Activated CD8-positive, alpha-beta memory T cell treated with anti-CD3 and anti-CD28 coated beads, Interleukin-2, amount 10 ng/mL, durations not matched to agents 7 days and 5 days (primary cell): Measurements from ENCODE around the gene RADIL. TPM values are rescaled to one million over a fixed set of nuclear protein-coding genes. Genes with fewer than 3 reads are reported as not detected.
A peak's percentile ranks its signal among the peaks of the same experiment; 100 is the strongest.
"Not testable (repeated sequence)": the region's sequence is repeated elsewhere in the genome, so short reads cannot be mapped to it uniquely, and the experiment has no call there.

Experiments
- ATAC-seq: fragments of 150-1000 bp; cut with Tn5 transposase; one replicate; pipeline ENCODE4 v1.10.0; 2021; ENCODE audit warnings: moderate library complexity
- CTCF ChIA-PET: fragments of 350-600 bp; sonication (Branson Sonifier 250); formaldehyde crosslinking; loops from one replicate; lab custom pipeline; 2021; ENCODE audit warnings: antibody characterized with exemption; lab: Charles Lee
- DNase-seq: peaks from one replicate; pipeline ENCODE4 v3.0.0-alpha.2; 2020
- H3K27ac Mint-ChIP-seq: one replicate; pipeline ENCODE4 v1.8.0; 2021; ENCODE audit warnings: mild to moderate bottlenecking, mixed read lengths
- H3K27me3 Mint-ChIP-seq: one replicate; pipeline ENCODE4 v1.8.0; 2021; ENCODE audit warnings: mixed read lengths
- H3K36me3 Mint-ChIP-seq: one replicate; pipeline ENCODE4 v1.8.0; 2021; ENCODE audit warnings: mild to moderate bottlenecking, mixed read lengths
- H3K4me1 Mint-ChIP-seq: one replicate; pipeline ENCODE4 v1.8.0; 2021; ENCODE audit warnings: mixed read lengths
- H3K4me3 Mint-ChIP-seq: one replicate; pipeline ENCODE4 v1.8.0; 2021; ENCODE audit warnings: mild to moderate bottlenecking, moderate library complexity, mixed read lengths
- H3K9me3 Mint-ChIP-seq: one replicate; pipeline ENCODE4 v1.8.0; 2022; ENCODE audit warnings: low read depth, mixed read lengths
- total RNA-seq, 2 experiments: library from RNA; stranded (reverse); gene quantifications; one replicate each; pipeline ENCODE4 v1.2.3, GENCODE V29; 2021

The RADIL gene
- total RNA-seq, 2 experiments from 2014 or later, result 0.12 TPM; not detected in 1

GRCh38 chr7:4815121-4815520 lies 68.4 kb downstream of the RADIL start:
- DNase-seq (no peak), ATAC-seq (no peak)
- Mint-ChIP-seq H3K27ac (no peak overlapping the region), H3K27me3 (peaks cover 16% of the 10 kb centered on the region), H3K4me1 (peaks cover 2% of the 10 kb centered on the region), H3K4me3 (no peak overlapping the region), H3K36me3 (no peaks in the 10 kb centered on the region), H3K9me3 (no peaks in the 10 kb centered on the region)
- CTCF ChIA-PET, result interaction anchor here (1.3 kb wide), 1 partner anchor 15 kb away, joined by 3 read pairs; no protein-coding TSS in a partner anchor

- no peak for ATAC-seq
- peaks cover 18% of the 10 kb centered on the region for H3K27me3 Mint-ChIP-seq
- no peaks in the 10 kb centered on the region for H3K9me3 Mint-ChIP-seq
- peaks cover 4% of the 10 kb centered on the region for H3K4me1 Mint-ChIP-seq
- DNase-seq, result no peak
- H3K36me3 Mint-ChIP-seq, result no peaks in the 10 kb centered on the region
- no peak overlapping the region for H3K27ac Mint-ChIP-seq
- CTCF ChIA-PET, result no interaction called here
- H3K4me3 Mint-ChIP-seq, result no peak overlapping the region
These were observed 69.1 kb downstream of the RADIL start for GRCh38 chr7:4814433-4814832.

- CTCF ChIA-PET, result interaction anchor here (3.2 kb wide), 1 partner anchor 12 kb away, joined by 16 read pairs; no protein-coding TSS in a partner anchor
- DNase-seq (no peak), ATAC-seq (no peak)
- H3K27ac Mint-ChIP-seq, result no peak overlapping the region
- H3K9me3 Mint-ChIP-seq, result no peaks in the 10 kb centered on the region
- H3K4me1 Mint-ChIP-seq, result peaks cover 7% of the 10 kb centered on the region
- H3K36me3 Mint-ChIP-seq, result no peaks in the 10 kb centered on the region
- H3K4me3 Mint-ChIP-seq, result no peak overlapping the region
- H3K27me3 Mint-ChIP-seq, result peaks cover 38% of the 10 kb centered on the region
These were observed 73.8 kb downstream of the RADIL start for GRCh38 chr7:4809666-4810065.

- peak overlapping the region; percentile 26 for H3K4me3 Mint-ChIP-seq
These were observed 74.4 kb downstream of the RADIL start for GRCh38 chr7:4809091-4809591.

GRCh38 chr7:4808565-4808964 lies 75.0 kb downstream of the RADIL start:
- no peaks in the 10 kb centered on the region for H3K36me3 Mint-ChIP-seq
- peaks cover 7% of the 10 kb centered on the region for H3K4me1 Mint-ChIP-seq
- CTCF ChIA-PET, result interaction anchor here (3.2 kb wide), 1 partner anchor 10 kb away, joined by 16 read pairs; no protein-coding TSS in a partner anchor
- peaks cover 32% of the 10 kb centered on the region for H3K27me3 Mint-ChIP-seq
- H3K4me3 Mint-ChIP-seq, result no peak overlapping the region
- DNase-seq, result no peak
- no peaks in the 10 kb centered on the region for H3K9me3 Mint-ChIP-seq
- ATAC-seq, result no peak
- H3K27ac Mint-ChIP-seq, result no peak overlapping the region

More at GRCh38 chr7:4809091-4809591, 74.4 kb downstream of the RADIL start:
- H3K27ac Mint-ChIP-seq, result no peak overlapping the region
- H3K4me1 Mint-ChIP-seq, result peaks cover 7% of the 10 kb centered on the region
- CTCF ChIA-PET, result interaction anchor here (3.2 kb wide), 1 partner anchor 11 kb away, joined by 16 read pairs; no protein-coding TSS in a partner anchor
- no peaks in the 10 kb centered on the region for H3K36me3 Mint-ChIP-seq
- peaks cover 37% of the 10 kb centered on the region for H3K27me3 Mint-ChIP-seq
- H3K9me3 Mint-ChIP-seq, result no peaks in the 10 kb centered on the region
- no peak for DNase-seq
- ATAC-seq, result peak; percentile 30

- H3K36me3 Mint-ChIP-seq, result no peaks in the 10 kb centered on the region
- ATAC-seq (no peak), DNase-seq (no peak)
- H3K4me1 Mint-ChIP-seq, result peaks cover 7% of the 10 kb centered on the region
- H3K27ac Mint-ChIP-seq, result no peak overlapping the region
- no peaks in the 10 kb centered on the region for H3K9me3 Mint-ChIP-seq
- peaks cover 27% of the 10 kb centered on the region for H3K27me3 Mint-ChIP-seq
- CTCF ChIA-PET, result interaction anchor here (3.2 kb wide), 1 partner anchor 10 kb away, joined by 16 read pairs; no protein-coding TSS in a partner anchor
- no peak overlapping the region for H3K4me3 Mint-ChIP-seq
These were observed 75.5 kb downstream of the RADIL start for GRCh38 chr7:4808026-4808425.

- CTCF ChIA-PET, result interaction anchor here (3.2 kb wide), 1 partner anchor 10 kb away, joined by 16 read pairs; no protein-coding TSS in a partner anchor
- Mint-ChIP-seq H3K9me3 (no peaks in the 10 kb centered on the region), H3K4me1 (peaks cover 7% of the 10 kb centered on the region), H3K4me3 (no peak overlapping the region), H3K27me3 (peaks cover 26% of the 10 kb centered on the region), H3K27ac (no peak overlapping the region), H3K36me3 (no peaks in the 10 kb centered on the region)
- DNase-seq (no peak), ATAC-seq (no peak)
These were observed 75.9 kb downstream of the RADIL start for GRCh38 chr7:4807598-4808016.

GRCh38 chr7:4806983-4807597 lies 76.4 kb downstream of the RADIL start:
- CTCF ChIA-PET, result interaction anchor here (1.0 kb wide), 1 partner anchor 10 kb away, joined by 3 read pairs; no protein-coding TSS in a partner anchor
- no peak overlapping the region for H3K27ac Mint-ChIP-seq
- H3K36me3 Mint-ChIP-seq, result no peaks in the 10 kb centered on the region
- H3K27me3 Mint-ChIP-seq, result peaks cover 26% of the 10 kb centered on the region
- ATAC-seq (no peak), DNase-seq (no peak)
- H3K9me3 Mint-ChIP-seq, result no peaks in the 10 kb centered on the region
- H3K4me1 Mint-ChIP-seq, result peaks cover 7% of the 10 kb centered on the region
- no peak overlapping the region for H3K4me3 Mint-ChIP-seq

GRCh38 chr7:4805984-4806300 lies 77.6 kb downstream of the RADIL start:
- no peak overlapping the region for H3K27ac Mint-ChIP-seq
- no peak for ATAC-seq
- peaks cover 7% of the 10 kb centered on the region for H3K4me1 Mint-ChIP-seq
- no peaks in the 10 kb centered on the region for H3K36me3 Mint-ChIP-seq
- no peak for DNase-seq
- peaks cover 26% of the 10 kb centered on the region for H3K27me3 Mint-ChIP-seq
- CTCF ChIA-PET, result interaction anchor here (1.0 to 1.2 kb wide), 2 partner anchors 9 to 78 kb away, joined by 3 read pairs; partner anchors contain the start of gene RADIL
- H3K4me3 Mint-ChIP-seq, result no peak overlapping the region
- no peaks in the 10 kb centered on the region for H3K9me3 Mint-ChIP-seq

- H3K27ac Mint-ChIP-seq, result no peak overlapping the region
- no peaks in the 10 kb centered on the region for H3K9me3 Mint-ChIP-seq
- ATAC-seq (no peak), DNase-seq (no peak)
- CTCF ChIA-PET, result interaction anchor here (1.2 kb wide), 1 partner anchor 78 kb away, joined by 3 read pairs; the partner anchor contains the start of gene RADIL
- no peak overlapping the region for H3K4me3 Mint-ChIP-seq
- H3K36me3 Mint-ChIP-seq, result no peaks in the 10 kb centered on the region
- peaks cover 6% of the 10 kb centered on the region for H3K4me1 Mint-ChIP-seq
- peaks cover 24% of the 10 kb centered on the region for H3K27me3 Mint-ChIP-seq
These were observed 78.2 kb downstream of the RADIL start for GRCh38 chr7:4805110-4805983.

GRCh38 chr7:4803397-4804241 lies 79.9 kb downstream of the RADIL start:
- CTCF ChIA-PET, result no interaction called here
- no peaks in the 10 kb centered on the region for H3K4me1 Mint-ChIP-seq
- no peak for ATAC-seq
- no peak overlapping the region for H3K27ac Mint-ChIP-seq
- peaks cover 16% of the 10 kb centered on the region for H3K27me3 Mint-ChIP-seq
- no peak overlapping the region for H3K4me3 Mint-ChIP-seq
- no peaks in the 10 kb centered on the region for H3K9me3 Mint-ChIP-seq
- no peaks in the 10 kb centered on the region for H3K36me3 Mint-ChIP-seq
- no peak for DNase-seq

GRCh38 chr7:4802577-4802976 lies 80.9 kb downstream of the RADIL start:
- not testable (repeated sequence) for H3K4me3 Mint-ChIP-seq
- CTCF ChIA-PET, result interaction anchor here (2.5 kb wide), 1 partner anchor 283 kb away, joined by 6 read pairs; no protein-coding TSS in a partner anchor

More at GRCh38 chr7:4802577-4802976, 80.9 kb downstream of the RADIL start:
- H3K9me3 Mint-ChIP-seq, H3K27me3 Mint-ChIP-seq, H3K36me3 Mint-ChIP-seq, H3K4me1 Mint-ChIP-seq, DNase-seq, ATAC-seq, H3K27ac Mint-ChIP-seq: not testable (repeated sequence)
